ENCODE measurements around the gene SEZ6.
A peak's percentile ranks its signal among the peaks of the same experiment; 100 is the strongest.

SEZ6 gene

DNA sequence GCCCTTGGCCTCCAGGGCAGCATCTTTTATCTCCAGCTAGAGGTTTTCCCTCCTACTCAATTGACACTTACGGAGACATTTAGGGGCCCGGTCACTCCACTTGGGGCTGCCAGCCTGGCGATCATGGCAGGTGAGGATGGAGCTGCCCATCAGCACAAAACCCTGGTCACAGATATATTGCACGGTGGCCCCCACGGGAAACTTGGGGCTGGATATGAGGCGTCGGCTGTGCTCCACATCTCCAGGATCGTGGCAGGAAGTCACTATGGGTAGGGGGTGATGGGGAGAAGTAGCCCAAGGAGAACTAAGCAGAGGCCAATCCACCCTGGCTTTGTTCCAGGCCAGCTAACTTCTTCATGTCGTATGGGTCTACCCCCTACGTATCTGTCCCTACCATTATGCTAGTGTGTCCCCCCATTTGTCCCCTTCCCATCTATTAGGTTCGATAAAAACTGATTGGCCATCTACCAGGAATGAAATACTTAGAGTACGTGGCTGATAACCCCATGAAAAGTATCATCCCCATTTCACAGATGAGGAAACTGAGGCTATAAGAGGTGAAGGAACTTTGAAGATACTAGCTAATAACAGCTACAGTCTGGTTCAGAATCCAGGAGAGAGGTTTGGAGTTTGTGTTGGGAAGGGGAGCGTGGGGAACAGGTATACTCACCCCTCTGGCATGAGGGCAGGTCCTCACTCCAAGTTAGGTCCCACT lies 48.4 kb downstream of the SEZ6 start:
- no peak for DNase-seq
- no peak for TF ChIP-seq GATA1 (IDR thresholded peaks at IDR 0.05; ENCODE audit: low read depth, low read length)
- TF ChIP-seq POLR2A (IDR thresholded peaks at IDR 0.05; ENCODE audit: low read length), result no peak

DNA sequence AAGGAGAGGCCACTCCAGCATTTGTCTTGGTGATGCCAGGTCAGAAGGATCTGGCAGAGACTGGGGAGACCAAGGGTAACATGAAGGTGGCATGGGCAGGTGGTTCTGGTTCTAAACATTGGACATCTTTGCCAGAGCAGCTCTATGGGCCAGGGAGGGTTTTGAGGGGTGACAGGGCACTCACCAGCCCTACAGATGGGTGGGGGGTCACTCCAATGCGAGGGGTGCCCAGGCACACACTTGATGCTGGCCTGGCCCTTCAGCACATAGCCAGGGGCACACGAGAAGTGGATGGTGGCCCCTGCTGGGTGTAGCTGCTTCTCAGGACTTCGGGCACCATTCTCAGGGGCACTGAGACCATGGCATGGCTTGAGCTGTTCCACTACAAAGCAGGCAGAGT lies 49.0 kb downstream of the SEZ6 start:
- no peak for DNase-seq
- TF ChIP-seq GATA1 (IDR thresholded peaks at IDR 0.05; ENCODE audit: low read depth, low read length) (no peak), POLR2A (IDR thresholded peaks at IDR 0.05; ENCODE audit: low read length) (no peak)

DNA sequence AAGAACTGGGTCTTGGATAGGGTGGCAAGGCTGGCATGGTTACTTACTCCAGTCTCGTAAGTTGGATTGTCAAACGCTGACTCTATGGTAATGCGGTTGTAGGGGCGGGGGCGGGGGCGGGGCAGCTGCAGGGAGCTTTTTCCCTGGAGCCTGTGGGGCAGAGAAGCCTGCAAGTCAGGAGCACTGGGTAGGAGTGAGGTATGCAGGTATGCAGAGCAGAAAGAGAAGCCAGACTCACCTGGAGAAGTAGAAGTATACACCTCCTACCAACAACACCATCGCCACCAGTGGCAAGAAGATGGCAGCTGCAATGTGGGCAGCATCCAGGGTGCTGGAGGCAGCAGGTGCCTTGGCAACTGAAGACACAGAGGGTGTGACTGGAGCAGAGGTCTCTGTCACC lies 49.7 kb downstream of the SEZ6 start:
- TF ChIP-seq GATA1 (IDR thresholded peaks at IDR 0.05; ENCODE audit: low read depth, low read length) (no peak), POLR2A (IDR thresholded peaks at IDR 0.05; ENCODE audit: low read length) (no peak)
- DNase-seq, result no peak

DNA sequence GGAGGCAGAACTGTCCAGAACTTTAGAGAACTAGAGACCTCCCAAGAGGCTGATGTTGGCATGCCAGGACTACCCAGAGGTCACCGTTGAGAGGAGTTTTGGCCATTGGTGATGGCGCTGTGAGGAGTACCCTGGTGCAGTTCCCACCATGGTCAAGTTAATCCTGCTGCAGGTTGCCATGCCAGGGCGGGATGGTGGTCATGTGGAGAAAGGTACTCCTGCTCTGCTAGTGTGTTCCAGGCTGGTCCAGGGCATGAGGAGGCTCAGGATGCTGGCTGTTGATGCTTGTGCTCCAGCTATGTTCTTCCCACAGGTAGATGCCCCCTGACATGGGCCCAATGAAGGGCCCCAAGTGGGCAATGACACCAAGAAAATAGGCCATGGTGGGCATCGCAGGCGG lies 50.4 kb downstream of the SEZ6 start:
- TF ChIP-seq GATA1 (IDR thresholded peaks at IDR 0.05; ENCODE audit: low read depth, low read length) (no peak), POLR2A (IDR thresholded peaks at IDR 0.05; ENCODE audit: low read length) (no peak)
- DNase-seq, result no peak

DNA sequence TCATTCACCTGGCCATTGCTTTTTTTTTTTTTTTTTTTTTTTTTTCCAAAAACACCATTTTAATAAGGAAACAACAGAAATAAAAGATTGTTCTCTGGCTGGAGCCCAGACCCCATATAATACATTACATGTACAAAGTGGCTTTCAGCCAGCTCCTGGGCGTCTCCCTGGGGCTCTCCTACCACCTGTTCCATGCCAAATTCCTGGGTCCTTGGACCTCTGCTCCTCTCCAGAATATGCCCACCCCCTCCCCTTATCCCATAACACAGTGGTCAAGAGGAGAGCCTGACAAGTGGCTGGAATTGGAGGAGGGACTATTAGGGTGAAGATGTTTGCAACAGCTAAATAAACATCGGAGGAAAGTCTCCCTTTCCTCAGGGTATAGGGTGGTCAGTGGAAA lies 50.9 kb downstream of the SEZ6 start:
- no peak for TF ChIP-seq POLR2A (IDR thresholded peaks at IDR 0.05; ENCODE audit: low read length)
- no peak for TF ChIP-seq GATA1 (IDR thresholded peaks at IDR 0.05; ENCODE audit: low read depth, low read length)
- DNase-seq, result no peak

DNA sequence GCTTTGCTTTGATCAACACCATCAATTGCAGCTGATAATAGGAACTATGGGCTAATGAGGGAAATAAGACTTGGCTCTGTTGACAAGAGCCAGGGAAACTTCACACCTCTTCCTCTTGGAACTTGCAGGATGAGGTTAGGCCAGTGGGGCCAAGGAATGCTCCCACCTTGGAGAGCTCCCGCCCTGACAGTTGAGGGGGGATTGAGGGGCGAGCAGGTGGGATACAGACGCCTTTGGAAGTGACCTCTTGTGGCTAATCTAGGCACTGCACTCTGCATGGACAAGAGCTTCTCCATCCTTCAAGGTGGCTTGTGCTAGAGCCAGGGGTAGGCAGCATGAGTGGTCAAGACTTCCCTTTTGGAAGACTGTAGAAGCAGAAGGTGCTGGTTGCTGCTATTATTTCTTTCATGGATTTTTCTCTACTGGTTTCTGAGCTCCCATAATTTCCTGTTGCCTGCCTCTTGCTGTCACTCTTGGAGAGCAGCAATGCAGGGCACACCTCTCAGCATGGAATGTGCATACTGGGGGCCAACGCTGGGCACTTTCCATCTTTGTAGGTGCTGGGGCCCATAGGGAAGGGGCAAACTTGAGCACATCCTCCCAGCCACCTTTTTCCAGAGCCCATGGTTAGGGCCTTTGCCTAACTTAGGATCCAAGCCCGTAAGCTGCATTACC lies 52.3 kb downstream of the SEZ6 start:
- peak; percentile 42 to 64 for DNase-seq
- TF ChIP-seq POLR2A (IDR thresholded peaks at IDR 0.05; ENCODE audit: low read length) (no peak), GATA1 (IDR thresholded peaks at IDR 0.05; ENCODE audit: low read depth, low read length) (no peak)

DNA sequence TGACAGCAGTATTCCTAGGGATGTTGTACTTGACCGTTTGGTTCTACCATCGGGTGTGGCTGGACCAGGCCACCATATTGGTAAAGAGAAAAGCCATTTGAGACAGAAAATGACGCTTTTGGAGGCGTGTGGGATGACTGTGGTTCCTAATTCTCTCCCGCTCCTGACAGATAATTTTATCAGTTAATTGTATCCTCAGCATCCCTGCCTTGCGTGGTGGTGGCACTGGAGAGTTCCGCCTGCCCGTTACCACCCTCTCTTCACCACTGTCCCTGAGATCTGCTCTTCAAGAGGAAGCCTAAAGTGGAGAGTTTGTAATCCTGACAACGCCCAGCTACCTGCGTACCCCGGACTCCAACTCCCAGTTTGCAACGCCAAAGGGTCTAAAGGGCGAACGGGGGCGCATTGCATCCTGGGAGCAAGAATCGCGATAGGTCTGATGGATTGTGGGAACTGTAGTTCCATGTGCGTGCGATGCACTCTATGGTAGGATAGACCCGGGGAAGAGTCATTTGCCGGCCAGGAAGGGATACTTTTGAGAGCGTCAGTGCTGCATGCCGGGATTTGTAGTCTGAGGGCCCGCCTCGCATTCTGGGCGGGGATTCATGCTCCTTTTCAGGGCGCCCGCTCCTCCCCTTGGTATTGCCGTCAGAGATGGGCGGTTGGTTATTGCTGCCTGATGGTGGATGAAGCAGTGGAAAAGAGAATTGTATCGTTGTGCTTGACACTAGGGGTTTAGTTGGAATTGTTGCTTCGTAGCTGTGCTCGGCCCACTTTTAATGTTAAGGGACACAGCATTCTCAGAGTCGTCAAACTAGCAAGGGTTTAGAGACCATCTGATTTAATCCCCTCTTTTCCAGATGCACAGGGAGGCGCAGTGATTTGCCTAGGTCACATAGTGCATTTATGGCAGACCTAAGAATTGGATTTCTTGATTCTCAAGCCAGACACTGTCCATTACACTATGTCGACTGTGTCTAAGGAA lies 53.5 kb downstream of the SEZ6 start:
- DNase-seq, result peak; percentile 98 to 99
- TF ChIP-seq GATA1 (IDR thresholded peaks at IDR 0.05; ENCODE audit: low read depth, low read length) (no peak), POLR2A (IDR thresholded peaks at IDR 0.05; ENCODE audit: low read length) (peak; percentile 94)

DNA sequence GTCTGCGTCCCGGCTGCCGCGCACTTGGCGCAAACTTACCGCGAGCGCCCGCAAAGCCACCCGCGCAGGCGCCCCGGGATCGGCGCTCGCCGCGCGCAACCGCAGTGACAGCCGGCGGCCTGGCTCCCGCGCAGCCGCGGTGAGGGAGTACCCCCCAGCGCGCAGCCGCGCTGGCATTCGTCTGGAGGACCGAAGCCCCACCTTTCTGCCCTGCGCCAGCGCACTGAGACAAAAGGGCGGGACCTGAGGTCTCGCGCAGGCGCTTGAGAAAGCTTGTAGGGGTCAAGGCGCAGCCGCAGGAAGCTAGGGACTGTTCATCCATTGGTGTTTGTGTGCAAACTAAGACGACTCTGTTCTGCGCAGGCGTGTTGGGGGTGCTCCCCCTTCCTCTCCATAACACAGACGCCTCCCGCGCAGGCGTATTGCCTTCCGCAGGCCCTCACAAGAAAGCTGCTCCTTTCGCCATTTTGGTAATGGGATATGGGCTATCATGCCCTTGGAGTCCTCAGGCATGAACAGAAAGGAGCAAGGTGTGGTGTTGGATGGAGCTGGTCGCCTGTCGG lies 54.3 kb downstream of the SEZ6 start, which contains the start of gene PHF12:
Gene PHF12 (minus strand): TSS at position 91 of the 563 bp plus-strand sequence. CDS start 558 bp downstream, outside the sequence.
- TF ChIP-seq GATA1 (IDR thresholded peaks at IDR 0.05; ENCODE audit: low read depth, low read length), result no peak
- TF ChIP-seq POLR2A (IDR thresholded peaks at IDR 0.05; ENCODE audit: low read length), result no peak
- peak; percentile 100 for DNase-seq

DNA sequence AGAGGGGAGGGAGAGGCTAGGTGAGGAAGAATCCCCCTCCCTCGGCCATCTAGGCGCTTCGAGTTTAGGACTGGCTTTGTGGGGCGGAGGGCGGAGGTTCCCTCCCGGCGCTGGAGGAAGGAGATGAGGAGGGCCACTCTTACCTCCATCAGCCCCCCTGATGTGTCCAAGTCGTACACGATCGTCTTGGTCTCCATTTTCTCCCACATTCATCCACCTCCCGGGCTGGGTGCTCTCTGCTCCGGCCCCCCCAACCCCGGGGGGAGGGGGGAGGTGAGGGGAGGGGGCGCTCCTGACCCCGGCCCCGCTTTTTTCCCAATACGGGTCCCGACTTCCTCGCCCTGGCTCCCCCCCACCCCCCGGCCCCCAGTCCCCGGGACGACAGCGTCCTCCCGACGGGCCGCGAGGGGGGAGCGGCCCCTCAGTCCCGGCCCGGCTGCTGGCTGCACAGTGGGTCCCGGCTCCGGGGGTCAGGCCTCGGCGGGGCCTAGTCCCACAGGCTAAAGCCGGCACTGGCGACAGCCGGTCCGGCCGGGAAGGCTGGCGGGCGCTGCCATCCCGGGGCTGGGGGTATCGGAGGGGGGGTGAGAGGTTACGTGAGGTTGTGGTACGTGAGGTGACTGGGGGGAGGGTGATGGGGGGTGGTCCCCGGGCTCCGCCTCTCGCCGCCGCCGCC lies 54.9 kb downstream of the SEZ6 start:
- TF ChIP-seq POLR2A (IDR thresholded peaks at IDR 0.05; ENCODE audit: low read length) (no peak), GATA1 (IDR thresholded peaks at IDR 0.05; ENCODE audit: low read depth, low read length) (no peak)
- no peak for DNase-seq

DNA sequence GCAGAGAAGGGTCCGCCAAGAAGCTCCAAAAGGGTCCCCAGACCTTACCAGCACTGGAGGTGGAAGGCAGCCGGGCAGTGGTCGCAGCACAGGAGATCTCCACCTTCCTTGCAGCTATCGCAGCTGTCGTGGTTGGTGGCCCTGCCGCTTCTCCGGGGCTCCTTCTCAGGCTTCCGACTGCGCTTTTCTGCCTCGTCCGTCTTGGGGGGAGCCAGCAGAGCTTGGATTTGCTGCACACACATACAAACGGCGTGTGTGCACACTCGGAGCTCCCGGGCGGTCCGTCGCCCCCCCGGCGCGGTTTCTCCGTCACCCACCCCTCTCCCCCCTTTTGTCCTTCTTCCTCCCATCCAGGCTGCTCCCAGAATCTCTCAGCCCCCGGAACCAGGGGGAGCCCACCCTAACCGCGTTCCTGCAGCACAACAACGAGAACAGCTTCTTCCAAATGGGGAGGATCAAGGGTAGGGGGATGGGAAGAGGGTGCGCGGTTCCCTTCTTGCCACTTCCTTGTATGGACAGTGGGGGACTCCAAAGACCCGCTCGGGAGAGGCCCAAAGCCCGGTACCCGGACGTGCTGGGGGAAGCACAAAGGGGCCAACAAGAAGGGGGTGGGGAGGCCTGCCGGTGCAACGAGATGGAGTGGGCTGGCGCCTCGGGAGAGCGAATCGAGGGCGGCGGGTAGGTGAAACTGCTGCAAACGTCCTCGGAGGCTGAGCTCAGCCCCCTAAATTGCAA lies 55.6 kb downstream of the SEZ6 start:
- DNase-seq, result peak; percentile 71 to 72
- TF ChIP-seq GATA1 (IDR thresholded peaks at IDR 0.05; ENCODE audit: low read depth, low read length), result no peak

DNA sequence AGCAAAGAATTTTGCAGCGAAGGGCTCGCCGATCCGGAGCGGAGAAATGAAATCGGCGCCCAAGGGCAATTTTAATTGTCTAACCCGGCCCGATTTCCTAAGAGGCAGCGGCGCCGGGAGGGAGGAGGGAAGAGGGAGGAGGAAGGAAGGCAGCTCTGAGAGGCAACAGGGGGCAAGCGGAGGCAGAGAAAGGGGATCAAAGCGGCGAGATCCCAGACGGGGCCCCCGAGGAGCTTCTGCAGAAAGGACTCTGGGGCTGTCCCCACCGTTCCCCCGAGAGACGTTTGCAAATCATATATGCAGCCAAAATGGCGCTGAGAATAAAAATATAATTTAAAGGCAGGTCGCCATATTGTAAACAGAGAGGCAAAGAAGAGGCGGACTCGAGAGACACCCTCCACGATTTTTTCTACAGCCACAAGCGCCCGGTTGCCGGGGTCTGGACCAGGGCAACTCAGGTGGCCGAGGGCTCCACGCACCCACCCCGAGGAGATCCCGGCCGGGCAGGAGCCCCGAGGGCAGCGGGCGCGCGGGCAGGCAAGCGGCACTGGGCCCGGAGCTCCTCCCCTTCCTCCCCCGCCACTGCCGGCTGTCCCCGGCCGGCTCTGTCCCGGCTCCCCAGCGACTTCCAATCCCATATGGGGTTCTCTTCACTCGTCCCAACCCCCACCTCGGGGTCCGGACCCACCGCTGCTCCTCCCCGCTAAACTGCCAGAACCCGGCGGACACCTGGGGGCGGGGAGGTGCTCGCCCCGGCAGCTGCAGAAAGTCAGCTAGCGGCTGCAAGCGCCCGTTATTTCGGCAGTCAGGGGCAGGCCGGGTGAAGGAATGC lies 56.4 kb downstream of the SEZ6 start:
- TF ChIP-seq GATA1 (IDR thresholded peaks at IDR 0.05; ENCODE audit: low read depth, low read length) (no peak), POLR2A (IDR thresholded peaks at IDR 0.05; ENCODE audit: low read length) (peak; percentile 41)
- peak; percentile 56 to 69 for DNase-seq

DNA sequence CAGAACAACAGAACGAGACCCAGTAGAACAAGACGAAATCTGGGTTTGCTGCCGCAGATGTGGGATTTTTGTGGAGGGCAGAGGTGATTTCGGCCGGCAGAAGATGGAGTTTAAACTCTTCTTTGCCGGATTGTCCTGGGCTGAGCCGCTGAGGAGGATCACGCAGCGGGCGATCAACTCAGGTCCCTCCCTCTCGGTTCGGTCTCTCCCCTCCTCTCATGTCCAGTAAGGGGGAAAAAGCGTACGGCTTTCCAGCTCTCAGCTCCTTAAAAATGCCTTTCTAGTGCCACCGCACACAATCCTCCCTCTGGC lies 57.0 kb downstream of the SEZ6 start:
- TF ChIP-seq POLR2A (IDR thresholded peaks at IDR 0.05; ENCODE audit: low read length), result no peak
- TF ChIP-seq GATA1 (IDR thresholded peaks at IDR 0.05; ENCODE audit: low read depth, low read length), result no peak
- DNase-seq, result peak in 1 of 2 experiments; percentile 48

Measured in erythroblast (primary cell).